HepG2 (cell line): ENCODE measurements around the gene NTM. TPM values are rescaled to one million over a fixed set of nuclear protein-coding genes. Genes with fewer than 3 reads are reported as not detected.

ENCODE experiments used
- ATAC-seq: fragments of 200-7000 bp; cut with Tn5 transposase; 3 replicates; pipeline ENCODE4 v1.9.1; 2020; ENCODE audit warnings: mild to moderate bottlenecking, moderate library complexity
- BruUV-seq: library from RNA; stranded (reverse); fragments of 400-500 nt; replicated peaks from 2 replicates; lab custom pipeline; 2021; lab: Mats Ljungman, UMichigan
- CTCF ChIA-PET: fragments of 300-600 bp; formaldehyde crosslinking; extraction: SDS; loops from one replicate; lab custom pipeline; 2021; ENCODE audit warnings: low total read pairs, inconsistent platforms, low intra/inter-chr PET ratio; lab: Yijun Ruan, JAX
- POLR2A ChIA-PET: fragments of 350-600 bp; sonication (Branson Sonifier 250); formaldehyde crosslinking; loops from one replicate; lab custom pipeline; 2020; ENCODE audit warnings: antibody characterized with exemption, inconsistent platforms; lab: Yijun Ruan, JAX
- DNase-seq: peaks from one replicate; pipeline ENCODE4 v3.0.0-alpha.2; 2015; ENCODE audit warnings: low spot score
- FAIRE-seq: peaks from 3 replicates; lab custom pipeline; 2011; peaks lifted over from hg19 to GRCh38; lab: Jason Lieb, UNC
- H2AFZ ChIP-seq: one replicate; pipeline ENCODE4 v1.6.1; 2011; ENCODE audit warnings: low read length, inconsistent platforms
- H3K27ac ChIP-seq: fragments of 300-600 bp; 3 replicates; pipeline ENCODE4 v1.8.0; 2011; ENCODE audit warnings: mixed run types, mild to moderate bottlenecking, mixed read lengths, low read length, inconsistent platforms; ENCODE audit not compliant: insufficient read depth; ENCODE audit errors: extremely low read length
- H3K27me3 ChIP-seq, 2 experiments: fragments of 200-600 bp in 1 of 2; 2 replicates in 1 of 2; 3 replicates in 1 of 2; pipeline versions ENCODE4 v1.6.0 to v1.8.0; 2011; ENCODE audit warnings: low read length in 2 of 2, mild to moderate bottlenecking in 2 of 2, moderate library complexity in 2 of 2, inconsistent platforms in 1 of 2; ENCODE audit not compliant: insufficient read depth in 2 of 2, control insufficient read depth in 1 of 2
- H3K36me3 ChIP-seq, 2 experiments: fragments of 200-600 bp in 1 of 2; replicated peaks in 1 of 2; 2 replicates in 1 of 2; 3 replicates in 1 of 2; pipeline versions ENCODE4 v1.5.1 to v1.8.0; 2011; ENCODE audit warnings: low read length in 2 of 2, inconsistent platforms in 1 of 2; ENCODE audit not compliant: insufficient read depth in 2 of 2, control insufficient read depth in 1 of 2
- H3K4me1 ChIP-seq: 2 replicates; pipeline ENCODE4 v1.5.1; 2012; ENCODE audit warnings: low read length, inconsistent platforms; ENCODE audit not compliant: insufficient read depth
- H3K4me2 ChIP-seq: 2 replicates; pipeline ENCODE4 v1.6.0; 2011; ENCODE audit warnings: low read depth, low read length, inconsistent platforms
- H3K4me3 ChIP-seq, 3 experiments: fragments of 200-600 bp in 1 of 3; sonication (generic), shearing (Covaris generic) in 1 of 3; replicated peaks in 1 of 3; 2 replicates each; pipeline ENCODE4 v1.5.1; 2011 to 2016; ENCODE audit warnings: low read length in 3 of 3, inconsistent platforms in 2 of 3, low read depth in 2 of 3, mild to moderate bottlenecking in 2 of 3, control low read depth in 1 of 3, mixed read lengths in 1 of 3; ENCODE audit not compliant: insufficient read depth in 1 of 3
- H3K79me2 ChIP-seq: one replicate; pipeline ENCODE4 v1.6.1; 2011; ENCODE audit warnings: low read length, inconsistent platforms; ENCODE audit not compliant: insufficient read depth
- H3K9ac ChIP-seq: 2 replicates; pipeline ENCODE4 v1.6.0; 2011; ENCODE audit warnings: mild to moderate bottlenecking, low read depth, low read length, inconsistent platforms; ENCODE audit not compliant: insufficient read depth
- H3K9me3 ChIP-seq: 2 replicates; pipeline ENCODE4 v1.5.1; 2012; ENCODE audit warnings: mild to moderate bottlenecking, low read length
- H4K20me1 ChIP-seq: 2 replicates; pipeline ENCODE4 v1.6.0; 2011; ENCODE audit warnings: inconsistent platforms, mild to moderate bottlenecking, low read length, moderate library complexity; ENCODE audit not compliant: insufficient read depth
- CBX5 ChIP-seq: sonication (generic); formaldehyde crosslinking; IDR thresholded peaks from 2 replicates; pipeline ENCODE4 v1.4.0; 2020; ENCODE audit warnings: missing genetic modification reagents, borderline replicate concordance
- EHMT2 ChIP-seq: fragments of 200-600 bp; sonication (generic); IDR thresholded peaks from 2 replicates; pipeline ENCODE4 v1.7.0; 2017; ENCODE audit warnings: antibody characterized with exemption, low read depth, low read length, borderline replicate concordance
- ERF ChIP-seq: IDR thresholded peaks from 2 replicates; pipeline ENCODE4 v1.6.1; 2018; ENCODE audit warnings: missing biosample characterization, missing genetic modification reagents
- GATA4 ChIP-seq: sonication (generic); IDR thresholded peaks from 2 replicates; pipeline ENCODE4 v1.6.1; 2016; ENCODE audit warnings: antibody characterized with exemption, low read depth, borderline replicate concordance
- IRX3 ChIP-seq: sonication (generic); formaldehyde crosslinking; IDR thresholded peaks from 2 replicates; pipeline ENCODE4 v1.8.1; 2023; ENCODE audit warnings: mild to moderate bottlenecking, low read depth, missing genetic modification reagents, borderline replicate concordance
- KAT2B ChIP-seq: fragments of 150-350 bp; IDR thresholded peaks from 2 replicates; pipeline ENCODE4 v1.6.1; 2014; ENCODE audit warnings: low read depth, low read length, borderline replicate concordance
- MXD4 ChIP-seq: IDR thresholded peaks from 2 replicates; pipeline ENCODE4 v1.6.1; 2016; ENCODE audit warnings: mild to moderate bottlenecking, missing biosample characterization, missing genetic modification reagents
- PAX8 ChIP-seq: sonication (generic); formaldehyde crosslinking; IDR thresholded peaks from 2 replicates; pipeline ENCODE4 v1.8.0; 2022; ENCODE audit warnings: mild to moderate bottlenecking, missing genetic modification reagents, borderline replicate concordance
- PCBP1 ChIP-seq: fragments of 200-400 bp; formaldehyde crosslinking; IDR thresholded peaks from 2 replicates; pipeline ENCODE4 v1.6.1; 2017; ENCODE audit warnings: mild to moderate bottlenecking, low read depth, low read length, borderline replicate concordance
- TEAD3 ChIP-seq: optimal IDR thresholded peaks from 2 replicates; pipeline ENCODE3; 2016; ENCODE audit warnings: borderline replicate concordance
- TOE1 ChIP-seq: sonication (generic); formaldehyde crosslinking; IDR thresholded peaks from 2 replicates; pipeline ENCODE4 v1.4.0; 2020; ENCODE audit warnings: mild to moderate bottlenecking, missing genetic modification reagents
- USF2 ChIP-seq, 2 experiments: sonication (generic) in 1 of 2; formaldehyde crosslinking in 1 of 2; IDR thresholded peaks; 2 replicates each; pipeline versions ENCODE4 v1.5.1 to v1.6.1; 2011 to 2020; ENCODE audit warnings: borderline replicate concordance in 1 of 2, low read depth in 1 of 2, low read length in 1 of 2, mild to moderate bottlenecking in 1 of 2, missing genetic modification reagents in 1 of 2, moderate library complexity in 1 of 2
- ZNF30 ChIP-seq: sonication (generic); formaldehyde crosslinking; IDR thresholded peaks from 2 replicates; pipeline ENCODE4 v1.5.0; 2020; ENCODE audit warnings: mild to moderate bottlenecking, missing genetic modification reagents
- ZNF670 ChIP-seq: sonication (generic); formaldehyde crosslinking; IDR thresholded peaks from 2 replicates; pipeline ENCODE4 v1.8.0; 2022; ENCODE audit warnings: mild to moderate bottlenecking, missing genetic modification reagents, borderline replicate concordance
- ZNF75D ChIP-seq: sonication (generic); formaldehyde crosslinking; IDR thresholded peaks from 2 replicates; pipeline ENCODE4 v1.8.1; 2023; ENCODE audit warnings: missing genetic modification reagents, mild to moderate bottlenecking, borderline replicate concordance
- WGBS: methylation state at CpG from one replicate; pipeline ENCODE4 v1.1.6; 2017; ENCODE audit warnings: low lambda C conversion rate; 5-methylcytosine and 5-hydroxymethylcytosine counted together
- in situ Hi-C: cut with HindIII; loops from 2 replicates; pipeline ENCODE4 v1.10.0; 2017; ENCODE audit warnings: low pct_unique_long_range_greater_than_20kb; ENCODE audit not compliant: extremely low pct_ligation_motif_present
- intact Hi-C: fragments of 100-400 bp; cut with micrococcal nuclease; formaldehyde crosslinking; loops from one replicate; pipeline ENCODE4 v1.10.0; 2022; ENCODE audit not compliant: unreplicated experiment
- polyA plus RNA-seq, 8 experiments: library from polyadenylated mRNA; depleted of rRNA in 3 of 8; stranded (reverse) in 7 of 8; unstranded in 1 of 8; fragments of >200 nt; fragmentation: Illumina TruSeq in 4 of 8; extraction: Trizol in 4 of 8; gene quantifications; 2 replicates each; pipeline versions ENCODE4 v1.2.1 to v1.2.3, GENCODE V29; 2011 to 2016; ENCODE audit warnings: low read depth in 4 of 8, missing spikeins in 1 of 8, mixed read lengths in 1 of 8; ENCODE audit not compliant: insufficient read depth in 1 of 8
- total RNA-seq, 5 experiments: library from RNA; depleted of rRNA; stranded (reverse); fragments of >200 nt; fragmentation: Illumina TruSeq; extraction: Trizol; gene quantifications; 2 replicates each; pipeline ENCODE4 v1.2.3, GENCODE V29; 2016; ENCODE audit warnings: low read depth in 1 of 5
- TF ChIP-seq, protein P1 (sequence below): sonication (generic); formaldehyde crosslinking; IDR thresholded peaks from 2 replicates; pipeline ENCODE4 v1.4.0; 2020; ENCODE audit warnings: missing genetic modification reagents
- TF ChIP-seq, protein P2 (sequence below): sonication (generic); formaldehyde crosslinking; IDR thresholded peaks from 2 replicates; pipeline ENCODE4 v1.8.0; 2022; ENCODE audit warnings: missing genetic modification reagents, low read depth, mild to moderate bottlenecking, borderline replicate concordance

NTM gene
- total and polyA plus RNA-seq, 2 of the 13 experiments (the other 11 are each of a cell fraction or from before 2014, with no cell fraction given) = not detected

- intact Hi-C loops (no loop called here), in situ Hi-C loops (no loop called here)
- WGBS = 9% methylated on average over 6 of the region's 6 CpGs
- no TSS peak for BruUV-seq
- no peak overlapping the region for H3K4me2 ChIP-seq
- POLR2A ChIA-PET = no interaction called here
- no peak overlapping the region for H2AFZ ChIP-seq
- CTCF ChIA-PET = no interaction called here
- no peak overlapping the region for H3K4me3 ChIP-seq
- ATAC-seq (no peak), FAIRE-seq (no peak), DNase-seq (no peak)
- peaks cover 2 to 26% of the 10 kb centered on the region in 2 experiments; a peak in 4 of 5 replicates for H3K27me3 ChIP-seq
- no peak for TF ChIP-seq TEAD3 (CRISPR knock-in tag)
- no peak for TF ChIP-seq PCBP1
- TF ChIP-seq IRX3 (CRISPR knock-in tag) = no peak
- TF ChIP-seq MXD4 (CRISPR knock-in tag) = no peak
- no peak for TF ChIP-seq PAX8
- TF ChIP-seq KAT2B = no peak
- TF ChIP-seq EHMT2 = no peak
- no peak for TF ChIP-seq ERF (CRISPR knock-in tag)
- no peak for TF ChIP-seq USF2 (IDR thresholded peaks at IDR 0.05; ENCODE audit: low read depth, low read length)
- no peak for TF ChIP-seq USF2 (CRISPR knock-in tag; IDR thresholded peaks at IDR 0.05; ENCODE audit: borderline replicate concordance)
- TF ChIP-seq ZNF75D = no peak
- TF ChIP-seq, protein P1, sequence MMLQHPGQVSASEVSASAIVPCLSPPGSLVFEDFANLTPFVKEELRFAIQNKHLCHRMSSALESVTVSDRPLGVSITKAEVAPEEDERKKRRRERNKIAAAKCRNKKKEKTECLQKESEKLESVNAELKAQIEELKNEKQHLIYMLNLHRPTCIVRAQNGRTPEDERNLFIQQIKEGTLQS = no peak
- TF ChIP-seq ZNF670 (CRISPR knock-in tag) = no peak
- no peak for TF ChIP-seq TOE1 (CRISPR knock-in tag)
- TF ChIP-seq, protein P2, sequence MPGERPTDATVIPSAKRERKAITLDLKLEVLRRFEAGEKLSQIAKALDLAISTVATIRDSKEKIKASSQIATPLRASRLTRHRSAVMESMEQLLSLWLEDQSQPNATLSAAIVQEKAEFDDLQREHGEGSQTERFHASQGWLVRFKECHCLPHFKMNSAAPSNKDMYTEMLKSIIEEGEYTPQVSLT (CRISPR knock-in tag) = no peak
- TF ChIP-seq CBX5 (CRISPR knock-in tag) = no peak
- no peak for TF ChIP-seq GATA4
- no peak for TF ChIP-seq ZNF30 (CRISPR knock-in tag)
- H4K20me1 ChIP-seq = no peaks in the 10 kb centered on the region
- H3K9me3 ChIP-seq = no peaks in the 10 kb centered on the region
- H3K4me1 ChIP-seq = no peaks in the 10 kb centered on the region
- no peak overlapping the region for H3K27ac ChIP-seq
- H3K36me3 ChIP-seq = no peaks in the 10 kb centered on the region
- H3K79me2 ChIP-seq = no peaks in the 10 kb centered on the region
- no peak overlapping the region for H3K9ac ChIP-seq
Observed at GRCh38 chr11:131611322-131611721, 240.9 kb downstream of the NTM start.
